B cell (primary cell): ENCODE measurements around the gene THSD7B. TPM values are rescaled to one million over a fixed set of nuclear protein-coding genes. Genes with fewer than 3 reads are reported as not detected.

ENCODE experiments used
- ATAC-seq: fragments of 200-7000 bp; cut with Tn5 transposase; one replicate; pipeline ENCODE4 v1.10.0; 2021; ENCODE audit warnings: low read depth, mild to moderate bottlenecking, moderate number of reproducible peaks, moderate library complexity
- CTCF ChIA-PET: fragments of 350-600 bp; sonication (Branson Sonifier 250); formaldehyde crosslinking; loops from one replicate; lab custom pipeline; 2021; ENCODE audit warnings: antibody characterized with exemption, inconsistent platforms; lab: Charles Lee
- POLR2A ChIA-PET: fragments of 350-600 bp; sonication (Branson Sonifier 250); formaldehyde crosslinking; loops from one replicate; lab custom pipeline; 2021; ENCODE audit warnings: antibody characterized with exemption; lab: Charles Lee
- DNase-seq: peaks from one replicate; pipeline ENCODE4 v3.0.0; 2013
- H2AFZ ChIP-seq: 2 replicates; pipeline ENCODE4 v1.6.1; 2012; ENCODE audit warnings: mild to moderate bottlenecking, low read depth, low read length; ENCODE audit not compliant: insufficient read depth, poor library complexity, severe bottlenecking
- H3K27ac ChIP-seq, 2 donors: 1 replicate in 1 of 2; 2 replicates in 1 of 2; pipeline ENCODE4 v1.5.1; 2012 to 2013; ENCODE audit warnings: low read length in 2 of 2, mild to moderate bottlenecking in 2 of 2, moderate library complexity in 1 of 2
- H3K27me3 ChIP-seq, 4 experiments: fragments of 200-600 bp in 1 of 4; sonication (generic) in 1 of 4; replicated peaks in 1 of 4; 1 replicate in 2 of 4; 2 replicates in 2 of 4; pipeline versions ENCODE4 v1.6.1 to v1.7.0; 2013 to 2016; ENCODE audit warnings: low read length in 3 of 4, mild to moderate bottlenecking in 2 of 4, mixed read lengths in 1 of 4, moderate library complexity in 1 of 4; ENCODE audit not compliant: insufficient read depth in 4 of 4, control insufficient read depth in 3 of 4; ENCODE audit errors: control extremely low read depth in 1 of 4
- H3K36me3 ChIP-seq, 2 experiments: replicated peaks in 1 of 2; 1 replicate in 1 of 2; 2 replicates in 1 of 2; pipeline versions ENCODE4 v1.6.1 to v1.7.1; 2013; ENCODE audit warnings: low read length in 1 of 2; ENCODE audit not compliant: insufficient read depth in 2 of 2, control insufficient read depth in 1 of 2; ENCODE audit errors: control extremely low read depth in 1 of 2, extremely low read depth in 1 of 2
- H3K4me1 ChIP-seq, 2 donors: fragments of 200-600 bp in 1 of 2; sonication (generic) in 1 of 2; 1 replicate in 1 of 2; 2 replicates in 1 of 2; pipeline versions ENCODE4 v1.5.1 to v1.6.1; 2013 to 2017; ENCODE audit warnings: low read length in 2 of 2; ENCODE audit not compliant: control insufficient read depth in 2 of 2, insufficient read depth in 2 of 2
- H3K4me2 ChIP-seq: replicated peaks from 2 replicates; pipeline ENCODE3; 2012; ENCODE audit warnings: mild to moderate bottlenecking, low read depth, low read length; ENCODE audit not compliant: poor library complexity, severe bottlenecking
- H3K4me3 ChIP-seq, 5 experiments: fragments of 200-600 bp in 1 of 5; sonication (generic) in 1 of 5; 1 replicate in 3 of 5; 2 replicates in 2 of 5; pipeline versions ENCODE4 v1.5.1 to v1.7.0; 2011 to 2016; ENCODE audit warnings: low read length in 4 of 5, mild to moderate bottlenecking in 4 of 5, low read depth in 2 of 5, control low read depth in 1 of 5, moderate library complexity in 1 of 5; ENCODE audit not compliant: insufficient read depth in 1 of 5; ENCODE audit errors: control extremely low read depth in 1 of 5, extremely low read depth in 1 of 5
- H3K79me2 ChIP-seq: fragments of 200-600 bp; sonication (generic); one replicate; pipeline ENCODE4 v1.6.0; 2016; ENCODE audit warnings: low read length; ENCODE audit not compliant: control insufficient read depth, insufficient read depth
- H3K9ac ChIP-seq: fragments of 200-600 bp; sonication (generic); 2 replicates; pipeline ENCODE4 v1.6.1; 2017; ENCODE audit warnings: mild to moderate bottlenecking, low read length, moderate library complexity
- H3K9me3 ChIP-seq, 3 donors: one replicate each; pipeline versions ENCODE4 v1.6.1 to v1.7.1; 2013; ENCODE audit warnings: low read length in 2 of 3; ENCODE audit not compliant: control insufficient read depth in 2 of 3, insufficient read depth in 1 of 3; ENCODE audit errors: control extremely low read depth in 1 of 3
- H4K20me1 ChIP-seq: 2 replicates; pipeline ENCODE4 v1.6.0; 2012; ENCODE audit warnings: mild to moderate bottlenecking, low read length; ENCODE audit not compliant: insufficient read depth, control insufficient read depth, poor library complexity, severe bottlenecking
- H3K27ac Mint-ChIP-seq: one replicate; pipeline ENCODE4 v1.8.0; 2021; ENCODE audit warnings: mixed read lengths
- H3K27me3 Mint-ChIP-seq: one replicate; pipeline ENCODE4 v1.8.0; 2021; ENCODE audit warnings: mixed read lengths
- H3K4me1 Mint-ChIP-seq: one replicate; pipeline ENCODE4 v1.8.0; 2021; ENCODE audit warnings: mixed read lengths
- H3K4me3 Mint-ChIP-seq: one replicate; pipeline ENCODE4 v1.8.0; 2021; ENCODE audit warnings: mixed read lengths
- H3K9me3 Mint-ChIP-seq: one replicate; pipeline ENCODE4 v1.8.0; 2022; ENCODE audit warnings: mixed read lengths; ENCODE audit not compliant: insufficient read depth
- EZH2 ChIP-seq: IDR thresholded peaks from 2 replicates; pipeline ENCODE4 v1.6.1; 2012; ENCODE audit warnings: borderline replicate concordance, low read depth, mild to moderate bottlenecking, moderate library complexity, low read length; ENCODE audit not compliant: insufficient read depth, poor library complexity, severe bottlenecking
- WGBS: methylation state at CpG from one replicate; pipeline ENCODE4 v1.1.5; 2013; ENCODE audit warnings: missing lambda C conversion rate; ENCODE audit not compliant: insufficient coverage; 5-methylcytosine and 5-hydroxymethylcytosine counted together
- intact Hi-C: fragments of 100-400 bp; cut with micrococcal nuclease; formaldehyde crosslinking; loops from one replicate; pipeline ENCODE4 v1.10.0; 2022
- polyA plus RNA-seq: library from polyadenylated mRNA; depleted of rRNA; stranded (reverse); fragments of >200 nt; gene quantifications from 2 replicates; pipeline ENCODE4 v1.2.3, GENCODE V29; 2012
- total RNA-seq, 2 donors: library from RNA; stranded (reverse); fragments of 120-200 nt in 1 of 2; gene quantifications; 1 replicate in 1 of 2; 2 replicates in 1 of 2; pipeline versions ENCODE4 v1.2.3 to v1.2.4, GENCODE V29; 2013 to 2022
- TF ChIP-seq, protein P1 (sequence below): fragments of 200-600 bp; IDR thresholded peaks from one replicate; pipeline ENCODE4 v1.8.0; 2022; ENCODE audit warnings: antibody characterized with exemption, mild to moderate bottlenecking

THSD7B gene
- total and polyA plus RNA-seq, 2 donors (not counting 1 experiment from before 2014, with no cell fraction given): 0.76 TPM; not detected in 1

GRCh38 chr2:136985044-136985443 lies 219.7 kb downstream of the THSD7B start:
- Histone ChIP-seq H3K9me3 (peaks cover 0 to 4% (median 0%) of the 10 kb centered on the region in 3 donors), H3K4me1 (no peaks in the 10 kb centered on the region), H3K4me3 (no peak overlapping the region), H3K4me2 (no peak overlapping the region), H3K79me2 (no peaks in the 10 kb centered on the region), H3K27me3 (no peaks in the 10 kb centered on the region), H4K20me1 (no peaks in the 10 kb centered on the region), H3K27ac (no peak overlapping the region), H3K9ac (no peak overlapping the region), H2AFZ (no peak overlapping the region), H3K36me3 (no peaks in the 10 kb centered on the region)
- Mint-ChIP-seq H3K9me3 (no peaks in the 10 kb centered on the region), H3K27ac (no peak overlapping the region), H3K4me1 (no peaks in the 10 kb centered on the region), H3K4me3 (no peak overlapping the region), H3K27me3 (no peaks in the 10 kb centered on the region)
- 76% methylated on average over 3 of the region's 4 CpGs for WGBS
- ChIA-PET POLR2A (no interaction called here), CTCF (no interaction called here)
- intact Hi-C loops: no loop called here
- no peak for DNase-seq
- TF ChIP-seq, protein P1, sequence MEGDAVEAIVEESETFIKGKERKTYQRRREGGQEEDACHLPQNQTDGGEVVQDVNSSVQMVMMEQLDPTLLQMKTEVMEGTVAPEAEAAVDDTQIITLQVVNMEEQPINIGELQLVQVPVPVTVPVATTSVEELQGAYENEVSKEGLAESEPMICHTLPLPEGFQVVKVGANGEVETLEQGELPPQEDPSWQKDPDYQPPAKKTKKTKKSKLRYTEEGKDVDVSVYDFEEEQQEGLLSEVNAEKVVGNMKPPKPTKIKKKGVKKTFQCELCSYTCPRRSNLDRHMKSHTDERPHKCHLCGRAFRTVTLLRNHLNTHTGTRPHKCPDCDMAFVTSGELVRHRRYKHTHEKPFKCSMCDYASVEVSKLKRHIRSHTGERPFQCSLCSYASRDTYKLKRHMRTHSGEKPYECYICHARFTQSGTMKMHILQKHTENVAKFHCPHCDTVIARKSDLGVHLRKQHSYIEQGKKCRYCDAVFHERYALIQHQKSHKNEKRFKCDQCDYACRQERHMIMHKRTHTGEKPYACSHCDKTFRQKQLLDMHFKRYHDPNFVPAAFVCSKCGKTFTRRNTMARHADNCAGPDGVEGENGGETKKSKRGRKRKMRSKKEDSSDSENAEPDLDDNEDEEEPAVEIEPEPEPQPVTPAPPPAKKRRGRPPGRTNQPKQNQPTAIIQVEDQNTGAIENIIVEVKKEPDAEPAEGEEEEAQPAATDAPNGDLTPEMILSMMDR: no peak
- TF ChIP-seq EZH2: no peak
- ATAC-seq: no peak

DNA sequence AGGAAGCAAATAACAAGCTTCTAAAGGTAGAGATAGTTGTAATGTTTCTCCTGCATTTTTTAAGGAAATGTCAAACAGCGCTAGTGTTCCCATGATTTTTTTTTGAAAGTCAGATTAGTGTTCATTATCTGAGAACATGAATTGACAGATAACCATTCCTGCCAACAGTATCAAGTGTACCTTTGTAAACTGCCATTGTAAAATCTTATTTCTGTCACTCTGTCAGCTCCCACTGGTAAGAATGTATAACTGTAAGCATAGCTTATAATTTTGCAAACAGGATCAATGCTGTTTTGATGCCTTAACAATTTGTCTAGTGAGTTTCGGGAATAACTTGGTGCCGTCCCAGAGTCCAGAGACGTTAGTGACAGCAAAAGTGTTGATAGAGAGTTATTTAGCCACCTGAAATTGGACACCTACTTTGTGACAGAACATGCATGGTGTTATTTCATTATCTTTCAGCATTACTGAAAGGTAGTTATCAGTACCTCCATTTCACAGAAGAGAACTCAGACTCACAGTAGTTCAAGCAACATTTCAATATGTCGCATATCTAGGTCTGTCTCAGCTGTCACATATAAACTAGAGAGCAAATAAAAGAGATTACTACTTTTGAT lies 221.4 kb downstream of the THSD7B start:
- no peaks in the 10 kb centered on the region for H3K79me2 ChIP-seq
- no peaks in the 10 kb centered on the region for H3K9me3 ChIP-seq
- H3K36me3 ChIP-seq: no peaks in the 10 kb centered on the region
- no peak overlapping the region for H3K4me2 ChIP-seq
- H3K9ac ChIP-seq: no peak overlapping the region
- H3K27me3 Mint-ChIP-seq: no peaks in the 10 kb centered on the region
- CTCF ChIA-PET: no interaction called here
- no peak overlapping the region for H3K4me3 ChIP-seq
- POLR2A ChIA-PET: no interaction called here
- no peak for TF ChIP-seq EZH2
- TF ChIP-seq, protein P1: no peak
- H4K20me1 ChIP-seq: no peaks in the 10 kb centered on the region
- H3K9me3 Mint-ChIP-seq: no peaks in the 10 kb centered on the region
- H3K27me3 ChIP-seq: no peaks in the 10 kb centered on the region
- H3K27ac ChIP-seq: no peak overlapping the region
- no peak overlapping the region for H2AFZ ChIP-seq
- WGBS: 96% methylated on average over 3 of the region's 5 CpGs
- H3K4me1 Mint-ChIP-seq: no peaks in the 10 kb centered on the region
- no peak overlapping the region for H3K4me3 Mint-ChIP-seq
- no peak for ATAC-seq
- intact Hi-C loops: no loop called here
- DNase-seq: no peak
- no peaks in the 10 kb centered on the region for H3K4me1 ChIP-seq
- H3K27ac Mint-ChIP-seq: no peak overlapping the region
